GM18870 (cell line): ENCODE data around the gene LCN6.

Source experiments
- ATAC-seq: cut with Tn5 transposase; IDR thresholded peaks from one replicate; pipeline ENCODE4 v1.9.1; 2021; ENCODE audit warnings: moderate library complexity; ENCODE audit not compliant: unreplicated experiment

Gene LCN6

DNA sequence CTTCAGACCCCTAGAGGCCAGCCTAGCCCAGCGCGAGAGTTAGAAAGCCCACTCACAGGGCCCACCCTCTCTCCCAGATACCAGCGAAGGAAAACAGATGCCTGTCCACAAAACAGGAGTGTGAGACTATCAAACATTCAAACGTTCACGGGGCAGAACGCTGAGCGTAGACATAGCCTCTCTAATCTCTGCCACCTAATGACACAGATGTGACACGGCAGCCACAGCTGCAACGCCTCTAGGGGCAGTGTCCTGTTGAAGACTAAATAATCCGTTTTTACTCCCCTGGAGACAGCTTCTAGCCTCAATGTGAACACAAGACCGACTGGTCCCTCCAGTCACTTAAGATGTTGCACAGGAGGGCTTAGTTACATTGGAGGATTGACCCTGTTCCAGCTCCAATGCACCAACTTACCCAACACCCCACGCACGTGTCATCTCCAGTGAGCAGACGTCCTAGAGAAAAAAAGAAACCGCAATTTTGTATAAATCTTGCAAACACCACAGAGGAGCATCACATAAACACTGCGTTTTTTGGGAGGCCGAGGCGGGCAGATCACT, 21.6 kb downstream of the LCN6 start:
- ATAC-seq = no peak

DNA sequence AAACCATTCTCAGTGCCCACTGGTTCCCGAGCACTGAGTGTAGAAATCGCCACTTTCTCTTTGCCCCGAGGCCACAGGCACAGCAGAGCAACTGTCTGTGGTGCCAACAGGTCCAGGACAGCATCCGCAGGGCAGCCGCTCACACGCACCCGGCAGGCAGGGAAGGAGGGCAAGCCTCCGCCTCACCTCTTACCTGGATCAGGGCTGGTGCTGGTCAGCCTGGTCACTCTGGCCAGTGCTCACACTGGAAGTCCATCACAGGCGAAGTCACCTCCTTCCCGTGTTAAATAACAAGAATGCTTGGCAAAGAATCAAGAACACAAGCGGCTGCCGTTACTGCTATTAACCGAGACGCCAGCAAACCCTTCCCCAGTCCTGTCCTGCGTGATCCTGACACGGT, 22.2 kb downstream of the LCN6 start:
- no peak for ATAC-seq

DNA sequence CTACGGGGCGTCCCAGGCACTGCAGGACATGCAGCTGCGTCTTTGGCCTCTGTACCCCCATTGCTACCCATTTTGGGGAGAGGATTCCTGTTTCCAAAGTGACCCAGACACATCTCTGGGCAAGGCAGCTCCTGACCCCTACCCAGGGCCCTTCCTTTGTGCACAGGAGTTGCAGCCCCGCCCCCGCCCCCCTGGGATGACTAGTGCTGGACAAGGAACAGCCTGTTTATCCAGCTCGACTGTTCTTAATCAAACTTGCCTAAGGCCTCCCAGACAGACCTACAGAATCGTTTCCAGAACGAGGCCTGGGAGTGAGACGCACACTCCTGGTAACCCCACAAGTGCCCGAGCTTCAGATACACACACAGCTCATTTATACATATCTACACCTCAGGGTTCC, 22.7 kb downstream of the LCN6 start:
- no peak for ATAC-seq

DNA sequence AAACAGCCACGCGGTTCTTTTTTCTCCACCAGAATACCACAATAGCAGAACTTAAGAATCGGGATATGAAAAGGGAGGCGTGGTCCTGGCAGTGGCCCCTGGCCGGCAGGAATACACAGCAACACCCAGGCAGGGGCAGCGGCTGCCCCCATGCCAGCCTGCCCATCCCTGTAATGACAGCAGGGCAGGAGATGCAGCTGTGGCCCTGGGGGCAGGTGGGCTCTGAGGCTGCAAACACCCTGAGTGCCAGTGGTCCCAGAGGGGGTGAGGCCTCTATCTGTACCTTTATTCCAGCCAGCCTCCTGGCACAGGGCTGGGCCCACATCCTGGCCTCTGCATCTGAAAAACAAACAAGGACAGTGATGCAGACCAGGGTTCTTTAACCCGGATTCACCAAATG, 23.6 kb downstream of the LCN6 start:
- no peak for ATAC-seq

DNA sequence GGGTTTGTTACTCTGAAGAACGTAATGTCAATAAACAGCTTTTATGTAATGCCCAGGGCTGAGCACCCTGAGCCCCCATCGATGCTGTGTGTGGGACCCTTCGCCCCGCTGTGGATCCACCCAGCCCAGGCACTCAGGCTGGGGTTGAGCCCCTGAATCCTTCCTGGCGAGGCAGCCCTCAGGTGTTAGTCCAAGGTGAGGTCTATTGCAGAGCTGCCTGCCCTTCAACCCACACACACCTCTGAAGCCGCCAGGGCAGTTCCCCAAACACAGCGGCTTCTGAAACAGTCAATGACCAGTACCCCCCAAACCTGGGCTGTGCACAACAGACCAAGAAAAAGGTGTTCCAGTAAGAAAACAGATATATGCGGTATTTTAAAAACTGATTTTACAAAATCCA, 24.3 kb downstream of the LCN6 start:
- no peak for ATAC-seq

DNA sequence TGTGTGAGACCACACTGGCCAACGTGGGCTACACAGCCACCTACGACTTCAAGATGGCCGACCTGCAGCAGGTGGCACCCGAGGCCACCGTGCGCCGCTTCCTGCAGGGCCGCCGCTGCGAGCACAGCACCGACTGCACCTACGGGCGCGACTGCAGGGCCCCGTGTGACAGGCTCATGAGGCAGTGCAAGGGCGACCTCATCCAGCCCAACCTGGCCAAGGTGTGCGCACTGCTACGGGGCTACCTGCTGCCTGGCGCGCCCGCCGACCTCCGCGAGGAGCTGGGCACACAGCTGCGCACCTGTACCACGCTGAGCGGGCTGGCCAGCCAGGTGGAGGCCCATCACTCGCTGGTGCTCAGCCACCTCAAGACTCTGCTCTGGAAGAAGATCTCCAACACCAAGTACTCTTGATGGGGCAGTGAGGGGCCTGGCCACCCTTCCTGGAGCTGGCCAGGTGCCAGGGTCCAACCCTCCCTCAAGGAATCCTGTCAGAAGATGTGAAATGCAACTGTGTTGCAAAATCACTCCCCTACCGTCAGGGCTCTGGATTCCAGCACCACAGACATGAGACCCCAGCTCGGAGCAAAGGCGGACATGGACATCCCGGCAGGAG, 24.9 kb downstream of the LCN6 start:
- no peak for ATAC-seq

DNA sequence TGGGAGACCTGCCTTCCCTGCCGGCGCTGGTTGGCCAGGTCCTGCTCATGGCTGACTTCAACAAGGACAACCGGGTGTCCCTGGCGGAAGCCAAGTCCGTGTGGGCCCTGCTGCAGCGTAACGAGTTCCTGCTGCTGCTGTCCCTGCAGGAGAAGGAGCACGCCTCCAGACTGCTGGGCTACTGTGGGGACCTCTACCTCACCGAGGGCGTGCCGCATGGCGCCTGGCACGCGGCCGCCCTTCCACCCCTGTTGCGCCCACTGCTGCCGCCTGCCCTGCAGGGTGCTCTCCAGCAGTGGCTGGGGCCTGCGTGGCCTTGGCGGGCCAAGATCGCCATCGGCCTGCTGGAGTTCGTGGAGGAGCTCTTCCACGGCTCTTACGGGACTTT, 25.4 kb downstream of the LCN6 start:
- no peak for ATAC-seq

DNA sequence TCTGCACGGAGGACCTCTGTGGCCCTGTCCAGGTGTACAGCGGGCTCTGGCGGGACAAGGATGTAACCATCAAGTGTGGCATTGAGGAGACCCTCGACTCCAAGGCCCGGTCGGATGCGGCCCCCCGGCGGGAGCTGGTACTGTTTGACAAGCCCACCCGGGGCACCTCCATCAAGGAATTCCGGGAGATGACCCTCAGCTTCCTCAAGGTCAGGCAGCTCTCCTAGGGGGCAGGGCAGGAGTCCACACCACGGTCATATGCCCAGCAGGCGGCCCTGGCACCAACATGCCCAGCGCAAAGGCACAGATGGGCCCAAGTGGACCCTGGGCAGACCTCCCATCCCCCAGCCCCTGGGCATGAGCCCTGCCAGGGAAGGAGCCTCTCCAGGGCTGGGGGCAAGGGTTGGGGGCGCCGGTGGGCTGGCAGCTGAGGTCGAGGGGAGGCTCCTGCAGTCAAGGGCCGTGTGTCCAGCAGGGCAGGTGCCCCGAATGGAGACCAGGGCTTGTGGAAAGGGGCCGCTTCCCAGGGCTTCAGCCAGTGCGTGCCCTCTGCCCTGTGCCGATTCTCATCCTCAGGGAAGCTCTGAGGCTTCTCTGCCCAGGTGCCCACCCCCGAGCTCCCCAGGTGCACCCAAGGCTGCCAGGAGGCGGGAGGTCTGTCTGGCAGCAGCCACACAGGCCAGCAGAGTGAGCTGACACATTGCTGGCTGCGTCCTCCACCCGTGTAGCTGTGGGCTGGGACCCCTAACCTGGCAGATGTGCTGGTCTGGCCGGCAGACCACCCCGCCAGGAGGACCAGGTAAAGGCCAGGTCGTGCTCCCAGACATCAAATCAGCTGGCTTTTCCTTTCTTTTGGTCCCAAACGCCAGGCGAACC, 26.0 kb downstream of the LCN6 start:
- ATAC-seq = no peak

DNA sequence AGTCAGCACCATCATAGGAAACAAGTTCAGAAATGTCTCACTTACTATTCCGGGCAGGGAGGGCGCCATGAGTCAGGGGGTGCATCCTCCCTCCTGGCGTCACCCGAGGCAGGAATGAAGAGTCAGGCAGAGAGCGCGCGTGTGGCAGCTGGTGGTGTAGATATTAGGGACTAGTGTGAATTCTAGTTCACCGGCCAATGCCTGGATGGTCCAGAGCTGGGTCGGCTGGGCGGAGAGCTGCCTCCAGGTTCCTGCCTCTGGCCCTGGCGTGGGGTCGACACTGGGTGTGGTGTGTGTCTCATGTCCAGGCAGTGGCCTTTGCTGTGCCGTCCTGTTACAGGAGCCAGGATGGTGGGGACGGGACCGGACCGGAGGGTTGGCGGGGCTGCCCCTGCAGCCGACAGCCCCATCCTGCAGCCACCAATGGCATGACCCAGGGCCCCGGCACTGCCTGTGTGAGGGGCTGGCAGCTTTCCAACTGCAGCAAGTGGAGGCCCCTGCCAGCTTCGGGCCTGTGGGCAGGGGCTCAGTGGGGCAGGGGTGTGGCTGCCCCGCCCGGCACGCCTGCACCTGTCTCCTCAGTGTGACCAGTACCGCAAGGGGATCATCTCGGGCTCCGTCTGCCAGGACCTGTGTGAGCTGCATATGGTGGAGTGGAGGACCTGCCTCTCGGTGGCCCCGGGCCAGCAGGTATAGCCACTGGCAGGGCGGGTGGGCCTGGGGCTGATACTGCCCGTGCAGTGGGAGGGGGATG, 26.8 kb downstream of the LCN6 start:
- no peak for ATAC-seq

DNA sequence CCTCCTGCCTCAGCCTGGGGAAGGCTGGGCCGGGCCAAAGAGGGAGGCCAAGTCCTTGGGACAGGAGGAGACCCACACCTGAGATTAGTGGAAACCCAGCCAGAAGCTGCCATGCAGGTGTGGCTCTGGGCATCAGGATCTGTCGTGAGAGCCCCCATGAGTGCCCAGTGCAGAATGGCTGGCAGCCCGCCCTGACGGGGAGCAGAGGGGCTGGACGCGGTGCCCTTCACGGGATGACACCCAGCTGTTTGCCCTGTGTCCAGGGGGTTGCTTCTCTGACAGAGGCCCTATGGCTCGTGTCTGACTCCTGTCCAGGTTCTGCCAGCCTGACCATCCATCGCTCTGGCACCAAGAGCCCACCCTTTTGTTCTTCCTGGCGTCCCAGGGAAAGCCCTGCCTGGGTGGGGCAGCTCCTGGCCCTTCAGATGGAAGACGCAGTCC, 27.4 kb downstream of the LCN6 start:
- no peak for ATAC-seq

DNA sequence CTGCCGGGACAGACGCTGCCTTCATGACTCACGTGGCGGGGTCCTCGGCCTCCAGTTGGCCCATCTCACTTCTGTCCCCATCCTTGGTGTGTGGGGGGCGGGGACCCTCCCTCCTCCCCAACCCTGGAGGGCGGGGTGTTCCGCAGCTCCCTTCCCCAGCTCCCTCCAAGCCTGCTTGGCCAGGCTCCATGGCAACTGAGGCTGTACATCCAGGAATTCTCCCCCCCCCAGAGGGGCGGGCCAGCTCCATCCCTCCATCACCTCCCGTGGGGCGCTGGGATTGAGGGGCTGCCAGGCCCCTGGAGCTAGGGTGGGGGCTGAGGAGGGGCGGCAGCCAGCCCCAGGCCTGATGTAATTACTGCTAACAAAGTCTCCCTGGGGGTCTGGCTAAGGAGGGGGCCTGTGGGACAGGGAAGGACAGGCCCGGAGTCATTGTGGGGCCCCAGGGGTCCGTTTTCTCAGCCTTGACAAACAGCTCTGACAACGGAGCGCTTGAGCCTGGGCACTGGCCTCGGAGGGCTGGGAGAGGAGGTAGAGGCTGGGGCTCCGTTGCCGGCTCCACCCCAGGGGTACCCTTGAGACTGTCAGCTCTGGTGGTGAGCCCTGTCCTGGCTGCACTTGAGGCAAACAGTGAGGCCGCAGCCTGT, 28.0 kb downstream of the LCN6 start:
- no peak for ATAC-seq

DNA sequence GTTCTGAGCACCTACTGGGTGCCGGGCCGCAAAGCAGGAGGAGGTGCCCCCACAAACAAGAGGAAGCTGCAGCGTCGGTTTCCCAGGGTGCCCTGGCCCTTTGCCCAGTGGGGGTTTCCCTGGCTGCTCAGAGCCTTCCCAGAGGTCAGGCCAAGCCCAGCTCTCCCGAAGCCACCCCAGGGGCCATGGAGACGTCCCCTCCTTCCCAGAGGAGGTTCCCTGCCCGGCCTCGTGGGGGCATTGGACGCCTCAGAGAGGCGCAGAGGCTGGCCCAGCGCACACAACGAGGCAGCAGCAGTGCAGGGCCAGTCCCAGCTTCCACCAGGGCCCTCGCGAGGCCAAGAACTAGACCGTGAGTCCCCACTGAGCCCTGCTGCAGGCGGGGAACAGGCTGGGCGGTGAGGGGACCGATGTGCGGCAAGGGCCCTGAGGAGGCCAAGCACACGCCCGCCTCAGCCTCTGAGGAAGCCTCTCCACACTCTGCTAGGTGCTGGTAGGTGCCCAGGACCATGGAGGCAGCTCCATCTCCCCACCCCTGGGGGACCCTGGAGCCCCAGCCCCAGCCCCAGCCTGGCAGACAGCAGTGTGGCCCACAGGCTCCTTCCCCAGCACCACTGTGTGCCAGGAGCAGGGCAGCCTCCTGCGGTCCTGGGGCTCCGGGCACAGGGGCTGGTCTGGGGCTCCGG, 29.0 kb downstream of the LCN6 start:
- ATAC-seq = no peak

DNA sequence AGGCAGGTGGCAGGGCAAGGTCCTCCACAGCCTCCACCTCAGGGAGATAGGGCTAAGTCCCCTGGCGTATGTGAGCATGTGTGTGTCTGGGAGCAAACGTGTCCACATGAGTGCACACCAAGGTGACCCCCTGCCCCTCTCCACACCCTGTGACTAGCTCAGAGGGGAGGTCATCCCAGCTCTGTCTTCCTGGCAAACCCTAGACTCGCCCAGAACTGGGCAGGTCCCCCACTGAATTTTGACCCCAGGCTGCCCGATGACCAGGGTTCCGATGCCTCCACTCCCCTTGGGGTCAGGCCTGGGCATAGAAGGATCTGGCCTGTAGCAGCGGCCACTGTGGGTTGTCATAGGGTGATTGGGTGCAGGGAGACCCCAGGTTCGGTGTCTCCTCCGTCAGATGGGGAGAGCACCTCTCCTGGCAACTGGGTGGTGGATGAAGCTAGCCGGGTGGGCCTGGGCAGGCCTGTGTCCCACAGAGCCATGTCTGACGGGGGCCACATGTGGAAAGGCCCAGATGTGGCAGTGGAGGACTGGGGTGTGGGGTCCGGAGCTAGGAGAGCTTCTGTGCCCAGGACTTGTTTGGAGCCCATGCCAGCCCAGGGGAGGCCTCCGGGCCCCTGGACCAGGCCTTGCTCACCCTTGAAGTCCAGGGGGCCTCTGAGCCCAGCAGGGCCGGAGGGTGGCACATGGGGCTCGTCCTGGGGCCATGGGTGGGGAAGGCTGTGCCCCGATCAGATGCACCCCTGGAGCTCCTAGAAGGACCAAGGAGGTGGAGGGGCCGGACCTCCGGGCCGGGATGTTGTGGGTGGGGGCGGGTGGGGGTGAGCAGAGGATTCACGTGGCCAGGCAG, 29.8 kb downstream of the LCN6 start:
- ATAC-seq = no peak

DNA sequence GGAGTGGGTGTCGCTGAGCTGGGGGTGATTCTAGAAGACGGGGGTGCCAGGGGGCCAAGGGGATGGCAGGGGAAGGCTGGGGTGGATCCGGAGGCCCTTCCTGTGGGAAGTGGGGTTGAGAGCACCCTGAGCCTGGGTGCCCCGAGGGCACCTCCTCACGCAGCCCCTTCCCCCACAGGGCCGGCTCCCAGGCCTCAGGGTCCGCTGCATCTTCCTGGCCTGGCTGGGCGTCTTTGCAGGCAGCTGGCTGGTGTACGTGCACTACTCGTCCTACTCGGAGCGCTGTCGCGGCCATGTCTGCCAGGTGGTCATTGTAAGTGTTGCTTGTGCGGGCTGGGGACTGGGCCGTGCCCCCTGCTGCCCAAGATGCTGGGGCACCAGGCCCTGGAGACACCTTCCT, 30.9 kb downstream of the LCN6 start:
- ATAC-seq = no peak

DNA sequence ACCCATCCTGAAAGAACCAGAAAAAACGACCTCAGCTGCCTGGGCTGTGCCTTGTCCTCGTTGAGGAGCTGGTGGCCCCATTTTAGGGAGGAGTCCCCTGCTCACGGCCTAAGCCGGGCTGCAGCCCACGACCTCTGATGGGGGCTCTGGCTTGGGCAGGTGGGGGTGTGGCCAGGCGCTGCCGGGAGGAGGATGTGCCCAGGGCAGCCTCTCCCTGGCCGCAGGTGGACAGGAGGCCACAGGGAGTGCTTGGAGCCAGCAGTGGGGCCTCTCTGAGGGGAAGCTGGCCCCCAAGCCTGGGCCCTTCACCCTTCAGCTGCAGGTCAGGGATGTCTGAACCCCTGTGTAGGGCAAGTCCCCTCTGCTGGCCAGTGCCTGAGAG, 33.4 kb downstream of the LCN6 start:
- no peak for ATAC-seq

DNA sequence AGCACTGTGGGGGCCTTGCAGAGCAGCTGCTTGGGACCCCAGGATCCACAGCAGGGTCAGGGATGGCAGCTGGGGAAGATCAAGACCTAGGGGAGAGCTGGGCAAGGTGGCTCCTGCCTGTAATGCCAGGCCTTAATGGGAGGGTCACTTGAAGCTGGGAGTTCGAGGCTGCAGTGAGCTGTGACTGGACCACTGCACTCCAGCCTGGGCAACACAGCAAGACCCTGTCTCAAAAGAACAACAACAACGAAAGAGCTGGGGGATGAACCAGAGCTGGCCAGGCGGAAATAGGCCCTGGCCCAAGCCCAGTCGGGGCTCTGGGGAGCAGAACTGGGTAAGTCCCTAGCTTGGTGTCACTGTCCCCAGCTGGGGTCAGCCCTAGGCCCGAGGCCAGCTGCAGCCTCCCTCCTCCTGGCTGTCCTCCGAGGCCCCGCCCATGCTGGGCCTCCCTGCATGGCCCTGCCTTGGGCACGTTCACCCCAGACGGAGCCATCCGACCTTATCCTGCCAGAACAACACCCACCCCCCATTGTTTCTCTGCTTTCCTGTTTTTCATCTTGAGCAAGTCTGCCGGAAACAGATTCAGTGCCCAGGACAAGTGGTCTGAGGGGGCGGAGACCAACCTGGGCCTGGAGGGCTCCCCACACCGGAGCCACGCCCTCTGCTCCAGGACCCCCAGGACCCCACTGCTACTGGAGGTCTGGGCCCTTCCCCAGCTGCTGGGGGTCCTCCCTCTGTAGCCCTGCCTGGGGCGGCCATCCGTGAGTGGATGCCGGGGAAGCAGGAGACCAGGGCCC, 34.0 kb downstream of the LCN6 start:
- no peak for ATAC-seq

DNA sequence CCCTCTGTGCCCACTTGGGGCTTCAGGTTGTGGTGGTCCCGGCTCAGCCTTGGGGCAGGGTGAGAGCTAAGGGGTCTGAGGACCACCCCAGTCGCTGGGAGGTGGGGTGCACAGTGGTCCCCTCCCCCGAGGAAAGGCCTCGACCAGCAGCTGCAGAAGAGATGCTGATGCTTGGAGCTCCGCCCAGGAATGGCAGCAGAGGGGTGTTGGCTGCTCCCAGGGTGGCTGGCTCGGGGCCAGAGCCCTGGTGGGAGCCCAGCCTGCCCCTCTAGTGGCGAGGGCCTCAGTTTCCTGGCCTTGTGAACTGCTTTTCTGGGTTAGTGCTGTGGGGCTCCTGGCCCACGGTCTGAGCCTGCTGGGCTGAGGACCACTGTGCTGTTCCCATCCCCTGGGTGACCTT, 34.8 kb downstream of the LCN6 start:
- no peak for ATAC-seq

DNA sequence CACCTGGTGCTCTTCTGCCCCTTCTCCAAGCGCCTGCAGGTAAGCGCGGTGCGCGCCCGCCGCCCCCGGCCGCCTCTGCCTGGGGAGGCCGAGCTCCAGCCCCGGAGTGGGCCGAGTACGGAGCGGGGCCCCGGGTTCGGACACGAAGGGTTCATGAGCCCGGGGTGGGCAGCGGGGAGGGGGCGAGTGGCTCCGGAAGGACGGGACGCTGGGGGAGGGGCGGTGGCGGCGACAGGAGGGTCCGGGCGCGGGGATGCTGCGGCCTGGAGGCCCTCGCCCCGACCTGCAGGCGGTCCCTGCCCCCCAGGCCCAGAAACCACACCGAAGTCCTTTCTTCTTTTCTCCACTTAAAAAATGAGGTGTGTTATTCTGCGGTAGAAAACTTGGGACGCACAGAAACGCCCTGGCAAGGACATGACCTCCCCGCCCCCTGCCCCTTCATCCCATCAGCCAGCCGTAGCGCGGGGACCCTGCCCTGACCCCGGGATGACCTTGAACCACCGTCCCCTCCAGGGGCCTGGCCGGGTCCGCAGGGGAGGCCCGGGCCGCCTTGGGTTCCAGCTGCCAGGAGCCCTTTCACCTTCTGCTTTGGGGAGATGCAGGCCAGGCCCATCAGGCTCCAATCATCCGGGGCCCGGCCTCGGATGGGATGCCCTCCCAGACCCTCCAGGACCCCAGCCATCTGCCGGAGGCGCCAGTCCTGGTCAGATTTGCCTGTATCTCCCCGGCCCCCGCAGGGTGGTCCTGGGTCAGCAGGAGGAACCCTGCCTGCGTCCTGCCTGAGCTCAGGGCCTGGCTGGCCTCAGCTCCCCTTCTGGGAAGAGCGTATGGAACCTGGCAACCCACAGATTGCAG, 35.4 kb downstream of the LCN6 start:
- no peak for ATAC-seq
